HFF-Myc (cell line): Measurements from ENCODE around the gene SBNO1.
"Not testable (repeated sequence)": the region's sequence is repeated elsewhere in the genome, so short reads cannot be mapped to it uniquely, and the experiment has no call there.

ENCODE experiments used
- DNase-seq: peaks from one replicate; pipeline ENCODE4 v3.0.0-alpha.2; 2011; ENCODE audit warnings: low read depth; ENCODE audit errors: extremely low read depth
- H3K4me3 ChIP-seq: replicated peaks from 2 replicates; pipeline ENCODE4 v1.5.1; 2011; ENCODE audit warnings: low read depth, mild to moderate bottlenecking, control low read depth, low read length
- TF ChIP-seq, protein P1 (sequence below): IDR thresholded peaks from 2 replicates; pipeline ENCODE4 v1.5.1; 2012; ENCODE audit warnings: mild to moderate bottlenecking, low read depth, low read length, control low read depth; ENCODE audit errors: missing control alignments

SBNO1 gene

DNA sequence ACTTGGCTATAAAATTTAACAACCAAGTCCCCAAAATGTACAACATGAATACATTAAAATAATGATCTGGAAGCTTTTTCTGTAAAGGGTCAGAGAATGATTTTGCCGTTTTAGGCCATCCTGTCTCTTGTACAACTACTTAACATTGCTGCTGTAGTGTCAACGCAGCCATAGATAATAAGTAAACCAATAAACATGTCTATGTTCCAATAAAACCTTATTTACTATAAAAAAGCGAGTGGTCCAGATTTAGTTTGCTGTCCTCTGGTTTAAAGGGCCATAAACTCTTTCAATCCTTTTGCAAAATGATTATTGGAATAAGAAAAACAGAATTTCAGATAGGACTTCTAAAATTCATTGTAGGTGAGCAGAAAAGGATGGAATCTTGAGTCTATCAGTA is 29.2 kb downstream of the SBNO1 start:
- no peak for DNase-seq
- no peak overlapping the region for H3K4me3 ChIP-seq
- TF ChIP-seq, protein P1, sequence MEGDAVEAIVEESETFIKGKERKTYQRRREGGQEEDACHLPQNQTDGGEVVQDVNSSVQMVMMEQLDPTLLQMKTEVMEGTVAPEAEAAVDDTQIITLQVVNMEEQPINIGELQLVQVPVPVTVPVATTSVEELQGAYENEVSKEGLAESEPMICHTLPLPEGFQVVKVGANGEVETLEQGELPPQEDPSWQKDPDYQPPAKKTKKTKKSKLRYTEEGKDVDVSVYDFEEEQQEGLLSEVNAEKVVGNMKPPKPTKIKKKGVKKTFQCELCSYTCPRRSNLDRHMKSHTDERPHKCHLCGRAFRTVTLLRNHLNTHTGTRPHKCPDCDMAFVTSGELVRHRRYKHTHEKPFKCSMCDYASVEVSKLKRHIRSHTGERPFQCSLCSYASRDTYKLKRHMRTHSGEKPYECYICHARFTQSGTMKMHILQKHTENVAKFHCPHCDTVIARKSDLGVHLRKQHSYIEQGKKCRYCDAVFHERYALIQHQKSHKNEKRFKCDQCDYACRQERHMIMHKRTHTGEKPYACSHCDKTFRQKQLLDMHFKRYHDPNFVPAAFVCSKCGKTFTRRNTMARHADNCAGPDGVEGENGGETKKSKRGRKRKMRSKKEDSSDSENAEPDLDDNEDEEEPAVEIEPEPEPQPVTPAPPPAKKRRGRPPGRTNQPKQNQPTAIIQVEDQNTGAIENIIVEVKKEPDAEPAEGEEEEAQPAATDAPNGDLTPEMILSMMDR = no peak

DNA sequence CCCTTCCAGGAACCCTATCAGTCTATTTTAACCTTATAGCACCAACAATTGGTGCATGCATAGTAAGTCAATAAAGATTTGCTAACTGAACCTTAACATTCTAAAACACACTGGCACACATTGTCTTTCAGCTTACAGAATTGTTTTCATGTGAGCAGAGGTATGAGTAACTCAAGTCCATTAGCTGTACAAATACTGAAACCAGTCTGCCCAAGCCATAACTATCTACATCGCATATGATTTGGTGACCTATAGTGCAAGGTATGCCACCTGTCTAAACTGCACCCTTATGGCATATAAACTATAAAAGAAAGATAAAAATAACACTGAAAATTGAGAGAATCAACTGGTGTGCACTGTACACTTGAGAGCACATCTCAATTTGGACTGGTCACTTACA is 34.8 kb downstream of the SBNO1 start:
- DNase-seq = no peak
- no peak overlapping the region for H3K4me3 ChIP-seq
- TF ChIP-seq, protein P1 = no peak

DNA sequence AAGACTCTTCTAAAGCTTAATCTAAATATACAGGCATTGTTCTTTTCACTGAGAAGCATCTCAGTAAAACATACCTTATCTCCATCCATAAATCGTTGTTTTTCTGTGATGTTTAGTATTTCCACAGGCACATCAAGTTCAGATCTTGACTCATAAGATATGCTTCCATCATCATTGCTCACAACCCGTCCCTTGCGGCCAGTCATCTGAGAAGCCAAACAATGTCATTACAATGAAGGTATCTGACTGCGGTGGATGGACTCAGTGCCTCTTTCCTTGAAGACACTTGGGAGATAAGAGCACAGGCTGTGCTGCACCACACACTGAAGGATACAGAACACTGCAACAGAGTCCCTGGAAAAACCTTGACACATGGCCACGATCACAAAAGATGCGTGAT is 44.8 kb downstream of the SBNO1 start:
- DNase-seq = no peak
- TF ChIP-seq, protein P1 = no peak

DNA sequence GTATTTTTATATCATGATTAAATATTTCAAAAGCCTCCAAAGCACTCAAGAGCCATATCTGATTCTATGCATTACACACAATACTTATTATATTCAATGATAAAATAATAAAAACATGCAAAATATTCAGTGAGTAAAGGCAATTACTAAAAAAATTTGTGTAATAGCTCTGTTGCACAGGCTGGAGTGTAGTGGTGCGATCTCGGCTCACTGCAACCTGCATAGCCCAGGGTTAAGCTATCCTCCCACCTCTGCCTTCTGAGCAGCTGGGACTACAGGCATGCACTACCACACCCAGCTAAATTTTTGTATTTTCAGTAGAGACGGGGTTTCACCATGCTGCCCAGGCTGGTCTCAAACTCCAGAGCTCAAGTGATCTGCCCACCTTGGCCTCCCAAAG is 45.4 kb downstream of the SBNO1 start:
- H3K4me3 ChIP-seq = no peak overlapping the region
- DNase-seq = no peak
- TF ChIP-seq, protein P1 = no peak

More for the DNA sequence above, 44.8 kb downstream of the SBNO1 start:
- no peak overlapping the region for H3K4me3 ChIP-seq

DNA sequence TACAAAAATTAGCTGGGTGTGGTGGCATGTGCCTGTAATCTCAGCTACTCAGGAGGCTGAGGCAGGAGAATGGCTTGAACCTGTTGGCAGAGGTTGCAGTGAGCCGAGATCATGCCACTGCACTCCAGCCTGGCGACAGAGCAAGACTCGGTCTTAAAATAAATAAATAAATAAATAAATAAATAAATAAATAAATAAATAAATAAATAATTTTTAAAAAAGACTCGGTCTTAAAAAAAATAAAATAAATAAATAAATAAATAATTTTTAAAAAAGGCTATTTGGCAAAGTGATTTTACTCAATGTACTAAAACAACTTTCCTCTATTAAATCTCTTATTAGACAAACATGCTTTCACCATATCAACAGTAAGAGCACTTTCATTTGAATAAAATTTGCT is 51.6 kb downstream of the SBNO1 start:
- not testable (repeated sequence) for DNase-seq, H3K4me3 ChIP-seq

DNA sequence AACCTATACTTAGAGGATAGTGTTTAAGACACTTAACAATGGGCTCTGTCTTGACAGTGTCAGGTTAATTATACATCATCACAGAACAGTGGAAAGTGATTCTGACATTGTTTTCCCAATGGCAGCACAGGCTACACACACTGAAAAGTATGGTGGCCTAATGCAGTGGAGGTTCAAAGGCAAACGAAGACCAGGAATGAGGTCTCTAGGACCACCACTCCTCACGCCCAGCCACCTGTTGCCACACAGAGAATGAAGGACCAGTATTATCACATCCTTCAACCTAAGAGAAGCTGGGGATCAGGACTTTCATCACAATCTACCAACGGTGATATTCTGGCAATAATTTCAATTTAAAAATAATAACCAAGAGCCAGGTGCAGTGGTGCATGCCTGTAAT is 58.4 kb downstream of the SBNO1 start:
- no peak overlapping the region for H3K4me3 ChIP-seq
- DNase-seq = no peak
- TF ChIP-seq, protein P1 = no peak

DNA sequence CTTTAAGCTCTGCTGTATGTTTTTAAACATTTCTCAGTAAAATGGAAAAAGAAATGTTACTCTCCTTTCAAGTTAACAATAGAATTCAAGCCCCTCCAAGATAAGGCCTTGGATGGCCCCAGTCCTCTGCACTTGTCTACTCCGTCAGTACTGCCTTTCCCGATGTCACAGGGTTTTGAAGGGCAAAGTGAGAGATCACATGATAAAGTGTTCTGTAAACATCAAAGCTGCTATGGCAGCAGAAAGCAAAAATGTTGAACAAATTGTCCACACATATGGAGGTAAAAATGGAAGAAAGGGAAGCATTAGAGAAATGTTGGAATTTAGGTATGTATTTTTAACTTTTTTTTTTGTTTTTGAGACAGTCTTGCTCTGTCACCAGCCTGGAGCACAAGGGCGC is 59.5 kb downstream of the SBNO1 start:
- no peak for DNase-seq
- TF ChIP-seq, protein P1 = no peak
- H3K4me3 ChIP-seq = no peak overlapping the region
